Sigmoid colon (tissue), 3 donors: ENCODE data around the gene RASL10A.

Experiments
- POLR2A ChIP-seq, 2 donors: fragments of 450-650 bp; IDR thresholded peaks; one replicate each; pipeline ENCODE4 v1.6.1; 2016; ENCODE audit warnings: antibody characterized with exemption in 2 of 2, mild to moderate bottlenecking in 2 of 2, moderate library complexity in 2 of 2
- TF ChIP-seq, protein P1 (sequence below), 4 experiments: fragments of 450-650 bp in 3 of 4; fragments of 200-600 bp in 1 of 4; IDR thresholded peaks; one replicate each; pipeline ENCODE4 v1.5.1; 2016 to 2019; ENCODE audit warnings: antibody characterized with exemption in 4 of 4, mild to moderate bottlenecking in 3 of 4, moderate library complexity in 2 of 4

DNA sequence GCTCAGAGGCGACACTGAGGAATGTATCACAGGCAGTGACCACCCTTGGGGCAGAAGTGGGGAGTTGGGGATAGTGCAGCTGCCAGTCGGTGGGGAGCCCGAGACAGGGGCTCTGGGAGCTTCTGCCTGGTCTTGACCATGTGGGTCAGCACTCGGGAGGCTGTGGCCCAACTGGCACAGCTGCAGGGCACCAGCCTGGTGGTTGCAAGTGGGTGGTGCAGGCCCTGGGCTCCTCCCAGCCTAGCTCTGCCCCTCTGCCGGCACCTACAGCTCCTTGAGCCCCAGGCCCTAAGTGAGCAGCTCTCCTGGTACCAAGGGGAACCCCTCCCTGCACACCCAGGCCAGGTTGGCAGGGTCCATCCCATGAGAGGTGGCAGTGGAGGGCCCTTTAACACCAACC lies 12.6 kb upstream of the RASL10A start:
- TF ChIP-seq POLR2A (IDR thresholded peaks at IDR 0.05): no peak
- TF ChIP-seq, protein P1, sequence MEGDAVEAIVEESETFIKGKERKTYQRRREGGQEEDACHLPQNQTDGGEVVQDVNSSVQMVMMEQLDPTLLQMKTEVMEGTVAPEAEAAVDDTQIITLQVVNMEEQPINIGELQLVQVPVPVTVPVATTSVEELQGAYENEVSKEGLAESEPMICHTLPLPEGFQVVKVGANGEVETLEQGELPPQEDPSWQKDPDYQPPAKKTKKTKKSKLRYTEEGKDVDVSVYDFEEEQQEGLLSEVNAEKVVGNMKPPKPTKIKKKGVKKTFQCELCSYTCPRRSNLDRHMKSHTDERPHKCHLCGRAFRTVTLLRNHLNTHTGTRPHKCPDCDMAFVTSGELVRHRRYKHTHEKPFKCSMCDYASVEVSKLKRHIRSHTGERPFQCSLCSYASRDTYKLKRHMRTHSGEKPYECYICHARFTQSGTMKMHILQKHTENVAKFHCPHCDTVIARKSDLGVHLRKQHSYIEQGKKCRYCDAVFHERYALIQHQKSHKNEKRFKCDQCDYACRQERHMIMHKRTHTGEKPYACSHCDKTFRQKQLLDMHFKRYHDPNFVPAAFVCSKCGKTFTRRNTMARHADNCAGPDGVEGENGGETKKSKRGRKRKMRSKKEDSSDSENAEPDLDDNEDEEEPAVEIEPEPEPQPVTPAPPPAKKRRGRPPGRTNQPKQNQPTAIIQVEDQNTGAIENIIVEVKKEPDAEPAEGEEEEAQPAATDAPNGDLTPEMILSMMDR (IDR thresholded peaks at IDR 0.05): no peak
